A673 (cell line): ENCODE data around the gene CYP4F12. TPM values are rescaled to one million over a fixed set of nuclear protein-coding genes. Genes with fewer than 3 reads are reported as not detected.
"Not testable (repeated sequence)": the region's sequence is repeated elsewhere in the genome, so short reads cannot be mapped to it uniquely, and the experiment has no call there.

Experiments used
- BruUV-seq: library from RNA; stranded (reverse); fragments of 400-500 nt; replicated peaks from 2 replicates; lab custom pipeline; 2021; lab: Mats Ljungman, UMichigan
- CTCF ChIA-PET: fragments of 300-600 bp; sonication (Branson Sonifier 250); formaldehyde crosslinking; loops from one replicate; lab custom pipeline; 2022; ENCODE audit warnings: antibody characterized with exemption; lab: Charles Lee
- POLR2A ChIA-PET: fragments of 300-600 bp; sonication (Branson Sonifier 250); formaldehyde crosslinking; loops from one replicate; lab custom pipeline; 2022; ENCODE audit warnings: antibody characterized with exemption; ENCODE audit not compliant: low non-redundant PET; lab: Charles Lee
- DNase-seq: peaks from one replicate; pipeline ENCODE4 v3.0.0-alpha.2; 2015; ENCODE audit warnings: low spot score
- H3K27ac ChIP-seq: fragments of 200-600 bp; sonication (generic); 2 replicates; pipeline ENCODE4 v1.5.1; 2016; ENCODE audit warnings: mixed run types, low read depth, mild to moderate bottlenecking, mixed read lengths, antibody characterized with exemption, low read length; ENCODE audit not compliant: poor library complexity, severe bottlenecking
- H3K27me3 ChIP-seq: fragments of 200-600 bp; sonication (generic); replicated peaks from 2 replicates; pipeline ENCODE4 v1.6.1; 2017; ENCODE audit warnings: mixed run types, low read depth, mild to moderate bottlenecking, mixed read lengths, antibody characterized with exemption, low read length; ENCODE audit not compliant: insufficient read depth, poor library complexity
- H3K36me3 ChIP-seq: fragments of 200-600 bp; sonication (generic); 2 replicates; pipeline ENCODE4 v1.6.1; 2016; ENCODE audit warnings: mixed run types, mild to moderate bottlenecking, mixed read lengths, antibody characterized with exemption, low read length; ENCODE audit not compliant: insufficient read depth, poor library complexity, severe bottlenecking
- H3K4me1 ChIP-seq: fragments of 200-600 bp; sonication (generic); 2 replicates; pipeline ENCODE4 v1.6.1; 2017; ENCODE audit warnings: mixed run types, mild to moderate bottlenecking, mixed read lengths, antibody characterized with exemption, low read length; ENCODE audit not compliant: insufficient read depth, poor library complexity, severe bottlenecking
- H3K4me3 ChIP-seq: fragments of 200-600 bp; sonication (generic); 2 replicates; pipeline ENCODE4 v1.5.1; 2016; ENCODE audit warnings: low read depth, mixed run types, mild to moderate bottlenecking, mixed read lengths, low read length; ENCODE audit not compliant: poor library complexity, severe bottlenecking
- H3K9me3 ChIP-seq: fragments of 200-600 bp; sonication (generic); 2 replicates; pipeline ENCODE4 v1.6.1; 2016; ENCODE audit warnings: mixed run types, low read depth, mild to moderate bottlenecking, mixed read lengths, antibody characterized with exemption, low read length; ENCODE audit not compliant: poor library complexity, severe bottlenecking
- CTCF ChIP-seq: fragments of 300-800, 200-600 bp; sonication (generic); conservative IDR thresholded peaks from 2 replicates; pipeline ENCODE4 v1.5.1; 2017; ENCODE audit warnings: low read depth, mild to moderate bottlenecking, antibody characterized with exemption, low read length, moderate library complexity, mixed read lengths
- EZH2 ChIP-seq: fragments of 200-600 bp; sonication (generic); IDR thresholded peaks from 2 replicates; pipeline ENCODE4 v1.6.1; 2017; ENCODE audit warnings: borderline replicate concordance, low read depth, mild to moderate bottlenecking, mixed read lengths, antibody characterized with exemption, low read length; ENCODE audit not compliant: poor library complexity, severe bottlenecking
- intact Hi-C: fragments of 100-400 bp; cut with micrococcal nuclease; formaldehyde crosslinking; loops from one replicate; pipeline ENCODE4 v1.10.0; 2022; ENCODE audit not compliant: unreplicated experiment
- total RNA-seq: library from RNA; stranded (reverse); gene quantifications from 2 replicates; pipeline ENCODE4 v1.2.3, GENCODE V29; 2021

Gene CYP4F12
- total RNA-seq, 1 experiment from 2014 or later = not detected

GRCh38 chr19:15675560-15675959, 2.7 kb downstream of the CYP4F12 start:
- Histone ChIP-seq H3K9me3 (no peaks in the 10 kb centered on the region), H3K27ac (no peak overlapping the region), H3K4me1 (no peaks in the 10 kb centered on the region), H3K4me3 (no peak overlapping the region), H3K27me3 (no peaks in the 10 kb centered on the region), H3K36me3 (no peaks in the 10 kb centered on the region)
- POLR2A ChIA-PET = no interaction called here
- BruUV-seq = no TSS peak
- TF ChIP-seq EZH2 (no peak), CTCF (no peak)
- intact Hi-C loops = loop anchor here (1.0 kb wide), 1 partner anchor 102 kb away; no protein-coding TSS in a partner anchor
- no peak for DNase-seq
- CTCF ChIA-PET = no interaction called here

- BruUV-seq = no TSS peak
- TF ChIP-seq CTCF (no peak), EZH2 (no peak)
- ChIA-PET CTCF (no interaction called here), POLR2A (no interaction called here)
- no peak for DNase-seq
- Histone ChIP-seq H3K4me1 (no peaks in the 10 kb centered on the region), H3K27me3 (no peaks in the 10 kb centered on the region), H3K27ac (no peak overlapping the region), H3K36me3 (no peaks in the 10 kb centered on the region), H3K9me3 (no peaks in the 10 kb centered on the region), H3K4me3 (no peak overlapping the region)
- intact Hi-C loops = no loop called here
Measured at GRCh38 chr19:15679089-15679488, 6.2 kb downstream of the CYP4F12 start.

- H3K9me3 ChIP-seq, H3K4me3 ChIP-seq, H3K36me3 ChIP-seq, H3K4me1 ChIP-seq, H3K27ac ChIP-seq, CTCF ChIA-PET, BruUV-seq, POLR2A ChIA-PET, DNase-seq, H3K27me3 ChIP-seq, intact Hi-C loops: not testable (repeated sequence)
Measured at GRCh38 chr19:15679865-15680264, 7.0 kb downstream of the CYP4F12 start.

- Histone ChIP-seq H3K27ac (no peak overlapping the region), H3K36me3 (no peaks in the 10 kb centered on the region), H3K27me3 (no peaks in the 10 kb centered on the region), H3K9me3 (no peaks in the 10 kb centered on the region), H3K4me3 (no peak overlapping the region), H3K4me1 (no peaks in the 10 kb centered on the region)
- BruUV-seq = no TSS peak
- ChIA-PET POLR2A (no interaction called here), CTCF (no interaction called here)
- TF ChIP-seq EZH2 = no peak
- no peak for TF ChIP-seq CTCF
- no peak for DNase-seq
- intact Hi-C loops = no loop called here
Measured at GRCh38 chr19:15680478-15681322, 7.8 kb downstream of the CYP4F12 start.
